Midbrain (tissue), 1 donor: ENCODE data around the gene KCNJ6.
A peak's percentile ranks its signal among the peaks of the same experiment; 100 is the strongest.
"Not testable (repeated sequence)": the region's sequence is repeated elsewhere in the genome, so short reads cannot be mapped to it uniquely, and the experiment has no call there.

Experiments used
- DNase-seq: peaks from one replicate; lab custom pipeline; 2025; lab: John Stamatoyannopoulos, UW

KCNJ6 gene

DNA sequence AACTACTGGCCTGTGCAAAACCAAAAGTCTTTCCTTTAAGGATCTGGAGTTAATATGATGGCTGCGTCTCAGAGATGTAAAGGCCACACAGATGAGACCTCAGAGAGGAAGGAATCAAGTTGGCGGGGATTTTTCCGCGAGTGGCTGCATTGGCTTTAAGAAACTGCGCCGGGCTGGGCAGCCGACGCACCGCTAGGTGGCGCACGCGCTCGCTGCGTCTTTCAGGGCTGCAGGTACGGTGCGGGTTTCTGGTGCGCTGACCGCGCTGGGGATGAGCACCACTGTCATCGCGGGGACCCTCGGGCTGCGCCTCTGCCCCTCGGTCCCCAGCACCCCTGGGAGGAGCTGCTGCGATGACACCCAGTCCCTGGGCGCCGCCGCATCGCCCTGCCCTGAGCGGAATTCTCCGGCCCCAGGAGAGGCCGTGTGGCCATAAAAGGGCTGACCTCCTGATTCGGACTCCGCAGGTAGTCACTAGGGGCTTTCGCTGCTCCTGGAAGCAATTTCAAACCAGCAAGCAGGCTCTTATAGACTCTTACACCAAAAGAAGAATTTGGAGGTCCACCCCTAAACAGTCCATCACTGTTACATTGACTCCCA is 241.0 kb downstream of the KCNJ6 start:
- peak; percentile 27 for DNase-seq

DNA sequence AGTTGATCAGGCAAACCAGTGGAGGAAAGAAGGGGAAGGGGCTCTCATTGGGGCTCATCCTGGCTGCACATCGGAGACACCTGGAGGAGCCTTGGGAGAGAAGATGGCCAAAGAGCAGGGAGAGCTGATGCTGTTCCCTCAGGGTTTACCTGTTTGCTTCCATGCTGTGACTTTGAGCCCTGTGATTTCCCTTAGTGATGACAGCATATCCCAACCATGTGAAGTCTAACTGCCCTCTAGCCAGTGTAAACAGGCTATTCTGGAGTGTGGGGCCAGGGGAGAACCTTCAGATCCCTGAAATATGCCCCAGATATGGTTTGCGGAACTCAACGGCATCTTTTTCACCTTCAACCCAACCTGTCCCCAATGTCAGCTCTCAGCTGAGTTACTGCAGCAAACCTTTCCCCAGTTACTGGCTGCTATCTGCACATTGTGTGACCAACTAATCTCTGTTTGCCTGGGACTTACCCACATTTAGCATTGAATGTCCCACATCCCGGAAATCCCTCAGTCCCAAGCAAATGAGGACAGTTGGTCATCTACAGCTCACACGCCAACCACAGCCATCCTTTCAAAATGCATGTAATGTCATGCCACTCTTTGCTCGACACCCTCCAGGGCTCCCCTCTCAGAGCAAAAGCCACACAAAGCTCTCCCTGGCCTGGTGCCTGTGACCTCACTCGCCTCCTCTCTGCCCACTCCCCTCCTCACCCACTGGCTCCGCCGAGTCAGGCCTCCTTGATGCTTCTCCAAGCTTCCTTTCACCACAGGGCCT is 242.3 kb downstream of the KCNJ6 start:
- no peak for DNase-seq

DNA sequence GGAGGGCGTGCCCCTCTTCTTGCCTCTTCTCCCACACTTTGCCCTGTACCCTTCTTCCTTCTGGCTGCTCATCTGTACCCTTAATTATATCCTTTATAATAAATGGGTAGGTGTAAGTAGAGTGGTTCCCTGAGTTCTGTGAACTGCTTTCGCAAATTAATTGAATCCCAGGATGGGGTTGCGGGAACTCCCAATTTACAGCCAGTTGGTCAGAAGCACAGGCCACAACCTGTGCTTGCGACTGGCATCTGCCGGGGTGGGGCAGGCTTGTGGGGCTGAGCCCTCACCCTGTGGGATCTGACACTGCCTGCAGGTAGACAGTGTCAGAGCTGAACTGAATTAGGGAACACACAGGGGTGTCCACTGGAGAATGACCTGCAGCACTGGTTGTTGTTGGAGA is 244.9 kb downstream of the KCNJ6 start:
- DNase-seq: no peak

DNA sequence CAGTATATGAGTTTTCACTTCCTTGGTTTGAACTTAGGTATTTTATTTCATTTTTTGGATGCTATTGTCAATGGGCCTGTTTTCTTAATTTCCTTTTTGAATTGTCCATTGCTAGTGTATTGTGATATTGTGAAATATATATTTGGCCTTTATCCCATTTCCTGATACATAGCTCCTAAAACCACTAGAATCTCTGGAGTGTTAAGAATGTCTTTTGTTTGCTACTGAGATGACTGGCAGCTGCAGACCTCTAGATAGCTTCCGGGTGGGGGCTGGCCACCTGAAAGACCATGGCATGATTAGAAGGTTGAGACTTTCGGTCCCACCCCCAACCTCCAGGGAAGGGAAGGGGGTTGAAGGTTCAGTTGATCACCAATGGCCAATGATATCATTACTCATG is 245.4 kb downstream of the KCNJ6 start:
- no peak for DNase-seq

DNA sequence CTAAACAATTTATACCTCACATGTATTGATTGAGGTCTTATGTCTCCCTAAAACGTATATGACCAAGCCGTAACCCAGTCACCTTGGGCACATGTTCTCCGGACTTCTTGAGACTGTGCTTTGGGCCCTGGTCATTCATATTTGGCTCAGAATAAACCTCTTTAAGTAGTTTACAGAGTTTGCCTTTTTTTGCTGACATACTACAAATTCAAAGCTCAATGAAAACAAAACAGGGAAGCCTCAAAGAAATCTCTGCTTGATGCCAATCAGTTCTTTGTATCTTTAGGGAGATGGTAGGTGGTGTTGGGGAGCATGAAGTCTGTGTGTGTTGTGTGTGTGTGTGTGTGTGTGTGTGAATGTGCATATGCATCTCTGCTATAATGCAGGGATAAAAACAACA is 247.0 kb downstream of the KCNJ6 start:
- DNase-seq: no peak

DNA sequence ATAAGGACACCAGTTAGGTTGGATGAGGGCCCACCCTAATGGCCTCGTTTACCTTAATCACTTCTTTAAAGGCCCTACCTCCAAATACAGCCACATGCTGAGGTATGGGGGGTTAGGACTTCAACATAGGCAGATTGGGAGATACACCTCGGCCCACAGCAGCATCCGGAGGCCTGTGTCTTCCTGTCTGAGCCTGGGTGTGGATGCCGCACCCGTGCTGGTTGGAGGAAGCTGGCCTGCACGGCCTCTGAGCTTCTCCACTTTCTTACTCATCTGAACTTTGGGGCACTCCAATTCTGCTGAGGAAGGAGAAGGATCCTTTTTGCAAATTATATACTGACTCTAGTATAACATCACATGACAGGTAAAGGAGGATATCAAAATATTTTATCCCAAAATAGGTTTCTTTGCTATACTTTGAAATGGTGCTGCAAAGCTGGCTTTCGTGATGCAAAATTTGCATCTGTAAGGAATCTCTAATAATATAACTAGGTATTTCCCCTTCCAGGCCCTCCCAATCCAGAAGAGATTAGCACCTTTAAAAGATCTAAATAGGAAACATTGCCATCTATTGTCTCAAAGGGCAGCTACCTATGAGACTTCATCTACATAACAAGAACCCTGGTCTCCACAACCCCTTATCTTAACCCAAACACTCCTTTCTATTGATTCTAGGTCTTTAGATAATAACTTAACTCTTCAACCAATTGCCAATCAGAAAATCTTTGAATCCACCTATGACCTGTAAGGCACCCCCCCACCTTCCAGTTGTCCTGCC is 247.6 kb downstream of the KCNJ6 start:
- no peak for DNase-seq

DNA sequence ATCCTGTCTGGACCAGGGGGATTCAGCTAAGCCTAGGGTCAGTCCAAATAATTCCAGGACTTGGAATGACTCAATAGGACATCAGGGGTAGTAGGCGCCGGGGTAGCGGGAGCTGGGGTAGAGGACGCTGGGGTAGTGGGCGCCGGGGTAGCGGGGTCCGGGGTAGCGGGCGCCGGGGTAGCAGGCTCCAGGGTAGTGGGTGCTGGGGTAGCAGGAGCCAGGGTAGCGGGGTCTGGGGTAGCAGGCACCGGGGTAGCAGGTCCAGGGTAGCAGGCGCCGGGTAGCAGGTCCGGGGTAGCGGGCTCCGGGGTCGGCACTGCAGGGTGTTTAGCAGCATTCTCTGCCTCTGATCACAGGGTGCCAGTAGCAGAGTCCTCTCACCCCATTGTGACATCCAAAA is 248.9 kb downstream of the KCNJ6 start:
- no peak for DNase-seq

DNA sequence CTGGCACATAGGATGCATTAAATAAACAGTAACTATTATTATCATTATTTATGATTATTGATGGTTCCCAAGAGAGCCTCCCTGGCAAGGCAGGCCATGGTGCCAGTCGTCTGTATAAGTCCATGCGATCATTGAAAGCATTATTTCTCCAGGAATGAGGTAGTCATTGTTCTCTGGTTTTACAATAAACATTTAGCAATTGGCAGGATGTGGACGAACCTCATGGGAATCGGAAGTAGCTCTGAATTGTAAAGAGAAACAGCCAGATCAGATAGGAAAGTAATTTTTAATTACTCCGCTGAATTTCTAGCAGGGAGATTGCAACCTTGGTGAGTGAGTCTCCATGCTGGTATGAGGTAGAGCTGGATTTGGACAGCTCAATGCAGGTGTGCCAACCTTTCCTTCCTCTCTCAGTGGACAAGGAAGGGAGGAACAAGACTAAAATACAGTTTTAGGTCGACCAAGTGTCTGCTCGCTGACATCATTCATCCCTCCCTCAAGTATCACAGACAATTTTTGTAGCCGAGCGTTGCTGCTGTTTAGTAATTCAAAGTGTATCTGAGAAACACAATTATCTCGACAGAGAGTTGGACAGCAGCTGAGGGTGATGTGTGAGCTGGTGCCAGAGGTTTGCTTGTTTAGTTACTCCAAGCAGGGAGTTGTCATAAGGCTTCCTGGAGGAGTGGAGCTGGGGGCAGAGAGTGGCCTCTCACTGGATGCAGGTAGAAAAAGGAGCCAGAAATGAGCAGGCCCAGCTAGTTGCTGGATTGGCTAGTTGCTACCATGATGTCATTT is 250.8 kb downstream of the KCNJ6 start:
- DNase-seq: no peak

DNA sequence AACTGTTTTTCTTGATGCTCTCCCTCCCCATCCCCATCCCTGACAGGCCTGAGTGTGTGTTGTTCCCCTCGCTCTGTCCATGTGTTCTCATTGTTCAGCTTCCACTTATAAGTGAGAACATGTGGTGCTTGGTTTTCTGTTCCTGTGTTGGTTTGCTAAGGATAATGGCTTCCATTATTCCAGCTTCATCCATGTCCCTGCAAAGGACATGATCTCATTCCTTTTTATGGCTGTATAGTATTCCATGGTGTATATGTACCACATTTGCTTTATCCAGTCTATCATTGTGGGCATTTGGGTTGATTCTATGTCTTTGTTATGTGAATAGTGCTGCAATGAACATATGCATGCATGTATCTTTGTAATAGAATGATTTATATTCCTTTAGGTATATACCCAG is 254.0 kb downstream of the KCNJ6 start:
- DNase-seq: not testable (repeated sequence)

DNA sequence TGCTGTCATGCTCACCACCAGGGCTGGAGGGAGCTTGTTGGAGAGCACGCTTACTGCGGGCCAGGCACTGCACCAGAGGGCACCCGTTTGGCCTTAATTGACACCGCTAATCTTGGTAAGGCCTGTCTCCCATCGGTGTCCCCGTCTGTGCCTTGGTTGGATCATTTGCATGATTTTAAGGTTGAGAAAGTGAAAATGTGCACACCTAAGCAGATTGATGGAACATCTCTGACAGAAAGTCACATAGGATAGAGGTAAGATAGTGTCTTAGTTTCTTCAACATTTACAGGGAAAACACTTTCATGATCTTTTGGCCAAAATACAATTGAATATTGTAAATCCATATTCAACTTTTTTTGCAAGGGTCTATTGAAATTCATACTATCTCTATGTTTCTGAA is 255.5 kb downstream of the KCNJ6 start:
- DNase-seq: no peak

DNA sequence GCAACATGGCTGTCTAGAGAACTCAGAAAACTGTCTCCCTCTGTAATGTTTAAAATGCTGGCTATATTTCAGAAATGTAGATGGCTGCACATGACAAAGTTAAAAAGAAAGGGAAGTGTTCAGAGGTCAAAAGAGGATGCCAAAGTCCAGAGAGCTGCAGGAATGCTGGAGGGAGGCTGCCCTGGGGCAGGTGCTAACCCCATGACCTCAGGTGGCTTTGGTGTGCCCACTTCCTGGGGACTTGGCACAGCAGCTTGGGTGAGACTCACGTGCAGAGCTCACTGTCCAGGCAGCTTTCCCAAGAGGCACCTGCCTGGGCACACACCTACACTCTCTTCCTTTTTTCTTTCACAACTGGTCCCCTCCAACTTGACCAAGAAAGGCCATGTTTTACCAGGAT is 256.4 kb downstream of the KCNJ6 start:
- DNase-seq: no peak

DNA sequence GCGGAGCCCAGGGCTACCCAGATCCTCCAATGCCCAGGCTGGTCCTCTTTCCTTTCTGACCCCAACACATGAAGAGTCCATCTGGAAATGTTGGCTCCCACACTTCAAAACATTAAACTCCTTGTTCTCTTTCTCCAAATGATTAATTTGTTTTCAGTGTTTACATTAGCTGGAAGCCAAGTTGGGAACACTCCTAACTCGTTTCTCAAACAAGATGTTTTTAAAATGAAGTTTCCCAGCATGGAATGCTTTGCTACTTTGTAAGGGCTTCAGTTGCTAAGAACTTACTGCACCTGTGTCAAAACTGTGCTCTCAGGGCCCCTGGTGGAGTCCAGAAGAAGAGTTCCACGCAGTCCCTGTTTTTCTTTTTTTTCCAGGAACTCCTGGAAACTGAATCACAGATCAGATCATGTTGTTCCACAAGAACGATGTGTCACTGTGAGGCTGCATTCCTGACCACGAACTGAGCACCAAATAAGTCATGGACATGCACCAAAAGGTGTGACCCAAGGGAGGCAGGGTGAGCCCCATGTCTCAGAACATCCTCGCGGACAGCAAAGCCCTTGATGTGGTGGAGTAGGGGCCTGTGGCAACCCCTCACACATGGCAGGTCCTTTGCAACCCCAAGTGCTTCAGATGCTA is 257.3 kb downstream of the KCNJ6 start:
- DNase-seq: no peak

DNA sequence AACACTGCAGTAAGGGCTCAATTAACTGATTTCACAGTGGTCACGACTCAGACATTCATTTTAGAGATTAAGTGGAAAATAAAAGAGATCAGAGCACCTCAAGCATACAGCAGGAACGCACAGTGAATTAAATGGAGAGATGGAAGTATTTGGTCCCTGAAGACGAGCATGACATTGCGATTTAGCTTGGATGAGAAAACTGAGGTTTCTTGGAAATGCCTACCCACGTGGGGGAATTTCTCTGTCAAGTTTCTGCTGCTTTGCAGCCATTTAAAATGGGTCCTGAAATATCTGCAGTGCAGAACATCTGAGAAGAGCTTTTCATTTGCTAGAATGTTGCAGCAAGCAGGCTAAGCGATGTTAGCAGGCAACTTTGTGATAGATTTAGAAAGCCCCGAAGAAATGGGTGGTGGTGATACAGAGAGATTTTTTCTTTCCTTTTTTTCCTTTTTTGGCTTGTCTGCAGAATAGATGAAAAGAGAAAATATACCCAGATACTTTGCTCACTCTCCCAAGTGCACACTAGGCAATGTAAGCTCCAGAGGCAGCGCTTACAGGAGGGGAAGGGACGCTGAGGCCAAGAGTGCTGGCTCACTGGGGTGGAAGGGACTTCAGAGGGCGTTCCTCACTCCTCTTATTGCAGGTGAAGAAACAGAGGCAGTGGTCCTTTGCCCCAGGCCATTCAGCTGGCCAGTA is 258.0 kb downstream of the KCNJ6 start:
- no peak for DNase-seq

DNA sequence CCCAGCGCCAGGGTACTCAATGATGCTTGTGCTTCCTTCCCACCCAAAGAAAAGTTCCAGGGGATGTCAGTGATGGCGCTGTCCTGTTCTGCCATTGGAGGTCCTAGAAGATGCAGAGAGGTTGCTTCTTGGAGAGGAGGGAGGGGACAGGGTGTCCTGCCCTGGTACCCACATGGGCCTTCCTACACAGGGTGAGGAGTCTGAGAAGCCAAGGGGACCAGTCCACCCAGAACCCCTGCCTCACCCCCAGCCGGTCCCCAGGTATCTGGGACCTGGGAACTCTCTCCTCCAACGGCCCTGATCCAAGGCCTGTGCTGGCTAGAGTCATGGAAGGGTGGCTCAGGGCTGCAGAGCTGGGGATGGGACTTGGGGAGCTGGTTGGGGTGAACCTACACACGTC is 259.4 kb downstream of the KCNJ6 start:
- no peak for DNase-seq

DNA sequence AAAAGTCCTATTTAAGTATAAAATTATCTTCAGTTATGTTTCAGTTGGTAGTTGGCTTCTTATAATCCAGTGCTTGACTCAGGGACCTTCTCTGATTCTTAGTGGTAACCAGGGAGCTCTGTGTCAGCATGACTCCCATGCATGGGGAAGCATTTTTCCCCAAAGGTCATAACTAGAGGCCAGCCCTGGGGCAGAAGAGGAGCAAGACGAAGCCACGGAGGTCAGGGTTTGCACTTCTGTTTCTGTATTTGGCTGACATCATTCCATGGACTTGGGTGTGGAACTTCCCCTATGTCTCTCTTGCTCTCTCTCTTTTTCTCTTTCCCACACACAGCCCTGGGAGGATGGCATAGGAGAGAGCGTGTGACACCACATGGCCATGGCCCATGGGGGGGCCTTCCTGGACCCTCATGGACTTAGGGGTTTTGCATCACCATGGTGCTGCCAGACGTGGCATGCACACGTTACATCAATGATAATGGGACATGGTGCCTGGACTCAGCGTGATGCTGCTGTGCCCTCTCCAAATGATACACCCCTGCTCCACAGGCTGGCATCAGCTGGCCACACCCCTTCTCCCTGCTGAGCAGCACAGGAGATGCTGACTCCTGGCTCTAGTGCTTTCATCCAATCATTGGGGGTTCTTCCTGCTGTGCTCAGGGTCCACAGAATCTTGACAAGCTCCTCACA is 260.5 kb downstream of the KCNJ6 start:
- no peak for DNase-seq

DNA sequence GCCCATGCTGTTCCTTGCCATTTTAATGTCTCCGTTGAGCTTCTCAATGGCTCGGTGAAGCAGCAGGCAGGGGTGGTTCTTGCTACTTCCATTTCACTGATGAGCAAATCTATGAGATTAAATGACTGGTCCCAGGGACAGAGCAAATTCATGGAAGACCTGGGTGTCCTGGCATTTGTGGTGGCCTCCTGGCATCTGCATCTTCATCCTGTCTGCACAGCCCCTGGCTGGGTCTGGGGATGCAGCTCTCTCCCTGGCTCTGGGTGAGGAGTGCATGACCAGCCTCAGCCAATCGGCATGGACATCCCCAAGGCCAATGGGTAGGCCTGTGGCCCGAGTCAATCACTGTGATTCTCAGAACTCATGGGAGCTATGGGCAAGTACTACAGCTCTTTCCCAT is 261.7 kb downstream of the KCNJ6 start:
- no peak for DNase-seq

DNA sequence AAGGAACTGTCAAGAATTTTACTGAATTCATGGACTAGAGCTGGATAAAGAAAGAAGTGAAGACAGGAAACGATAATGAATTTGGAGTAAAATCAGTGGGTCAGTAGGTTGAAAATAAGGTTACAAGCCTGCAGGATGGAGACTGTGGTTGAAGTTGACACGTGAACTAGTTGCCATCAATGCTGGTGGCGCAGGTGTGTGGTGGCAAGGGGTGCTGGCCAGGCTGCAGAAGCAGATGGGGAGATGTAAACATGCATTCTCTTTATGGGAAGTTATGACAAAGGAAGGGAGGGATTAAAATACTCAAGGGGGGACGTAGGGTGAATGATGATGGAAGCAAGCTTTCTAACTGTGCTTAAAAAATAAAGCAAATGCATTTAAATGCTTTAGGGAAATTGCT is 263.1 kb downstream of the KCNJ6 start:
- DNase-seq: no peak

DNA sequence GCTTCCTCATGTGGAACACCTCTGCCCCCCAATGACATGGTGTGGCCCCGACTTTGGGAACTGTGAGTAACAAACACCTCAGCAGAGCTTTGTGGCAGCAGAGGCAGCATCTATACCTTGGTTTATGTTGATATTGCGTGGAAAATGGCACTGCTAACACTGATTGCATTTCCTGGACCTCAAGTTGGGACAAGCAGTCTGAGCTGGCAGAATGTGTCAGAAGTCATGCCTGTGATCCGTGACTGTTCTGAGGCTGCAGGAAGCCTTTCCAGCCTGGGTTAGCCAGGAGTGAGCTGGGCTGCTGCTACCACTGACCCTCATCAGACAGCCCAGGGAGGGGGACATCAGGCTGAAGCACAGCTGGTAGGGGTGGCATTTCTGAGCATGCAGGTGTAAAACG is 268.5 kb downstream of the KCNJ6 start:
- no peak for DNase-seq

DNA sequence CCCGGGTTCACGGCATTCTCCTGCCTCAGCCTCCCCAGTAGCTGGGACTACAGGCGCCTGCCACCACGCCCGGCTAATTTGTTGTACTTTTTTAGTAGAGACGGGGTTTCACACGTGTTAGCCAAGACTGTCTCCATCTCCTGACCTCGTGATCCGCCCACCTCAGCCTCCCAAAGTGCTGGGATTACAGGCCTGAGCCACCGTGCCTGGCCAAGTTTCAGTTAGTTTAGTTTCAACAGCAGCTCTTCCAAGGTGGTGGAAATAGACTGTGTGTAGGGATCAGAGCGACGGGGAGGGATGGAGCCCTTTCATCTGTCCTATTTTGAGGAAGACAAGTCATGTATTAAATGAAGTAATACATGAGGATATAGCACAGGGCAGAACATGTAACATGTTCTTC is 269.5 kb downstream of the KCNJ6 start:
- not testable (repeated sequence) for DNase-seq

DNA sequence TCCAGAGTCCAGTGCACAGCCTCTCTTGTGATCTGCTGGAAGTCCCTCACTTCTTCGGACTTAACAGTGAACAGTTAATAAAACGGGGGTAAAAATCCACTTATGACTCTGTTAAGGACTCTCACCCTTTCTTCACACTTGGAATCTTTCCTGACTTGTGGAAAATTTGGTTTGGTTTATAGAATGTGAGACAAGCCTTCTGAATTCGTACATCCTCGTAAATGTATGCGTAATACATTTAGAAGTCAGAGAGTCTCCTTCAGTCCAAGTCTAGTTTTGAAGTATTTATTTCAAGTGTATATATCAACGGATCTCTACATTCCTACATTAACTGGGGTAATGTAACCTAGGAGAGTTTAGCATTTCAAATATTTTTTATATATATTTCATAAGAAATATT is 270.4 kb downstream of the KCNJ6 start:
- no peak for DNase-seq

DNA sequence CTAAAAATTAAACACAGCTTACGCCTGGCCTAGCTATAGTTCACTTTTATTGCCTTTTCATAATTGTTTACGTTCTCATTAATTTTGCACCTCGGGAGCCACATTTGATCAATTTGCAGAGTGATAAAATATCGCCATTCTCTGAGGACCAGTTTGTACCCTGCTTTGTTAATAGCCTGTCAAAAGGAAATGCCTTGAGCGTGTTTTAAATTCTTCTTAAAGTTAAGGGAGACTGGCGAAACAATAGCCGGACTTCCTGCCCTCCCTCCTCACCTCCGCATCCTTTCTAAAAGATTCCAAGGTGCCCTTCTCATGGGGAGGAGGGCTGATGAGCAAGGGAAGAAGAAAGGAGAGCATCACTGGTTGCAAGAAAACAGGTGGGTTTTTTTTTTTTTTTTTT is 271.6 kb downstream of the KCNJ6 start:
- DNase-seq: no peak
